ENCODE results near the gene PRORP.

DNA sequence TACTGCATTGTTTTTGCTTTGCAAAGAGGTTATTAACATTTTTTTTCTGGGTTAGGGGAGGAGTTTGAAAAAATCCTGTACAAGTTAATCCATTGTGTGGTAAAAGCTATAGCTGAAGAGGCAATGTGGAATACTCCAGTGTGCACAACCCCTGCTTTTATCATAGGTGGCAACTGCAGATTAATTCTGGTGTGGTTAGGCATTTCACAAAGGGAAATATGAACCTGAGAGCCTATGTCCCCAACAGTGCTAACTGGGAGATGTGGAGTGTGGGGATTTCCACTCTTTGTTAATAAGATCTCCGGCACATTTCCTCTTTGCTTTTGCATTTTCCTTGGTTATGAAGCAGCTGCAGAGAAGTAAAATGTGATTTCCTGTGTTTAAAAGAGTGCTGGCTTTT lies 33.6 kb downstream of the PRORP start:
- TF ChIP-seq, protein P1, sequence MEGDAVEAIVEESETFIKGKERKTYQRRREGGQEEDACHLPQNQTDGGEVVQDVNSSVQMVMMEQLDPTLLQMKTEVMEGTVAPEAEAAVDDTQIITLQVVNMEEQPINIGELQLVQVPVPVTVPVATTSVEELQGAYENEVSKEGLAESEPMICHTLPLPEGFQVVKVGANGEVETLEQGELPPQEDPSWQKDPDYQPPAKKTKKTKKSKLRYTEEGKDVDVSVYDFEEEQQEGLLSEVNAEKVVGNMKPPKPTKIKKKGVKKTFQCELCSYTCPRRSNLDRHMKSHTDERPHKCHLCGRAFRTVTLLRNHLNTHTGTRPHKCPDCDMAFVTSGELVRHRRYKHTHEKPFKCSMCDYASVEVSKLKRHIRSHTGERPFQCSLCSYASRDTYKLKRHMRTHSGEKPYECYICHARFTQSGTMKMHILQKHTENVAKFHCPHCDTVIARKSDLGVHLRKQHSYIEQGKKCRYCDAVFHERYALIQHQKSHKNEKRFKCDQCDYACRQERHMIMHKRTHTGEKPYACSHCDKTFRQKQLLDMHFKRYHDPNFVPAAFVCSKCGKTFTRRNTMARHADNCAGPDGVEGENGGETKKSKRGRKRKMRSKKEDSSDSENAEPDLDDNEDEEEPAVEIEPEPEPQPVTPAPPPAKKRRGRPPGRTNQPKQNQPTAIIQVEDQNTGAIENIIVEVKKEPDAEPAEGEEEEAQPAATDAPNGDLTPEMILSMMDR (IDR thresholded peaks at IDR 0.05; ENCODE audit: low read depth, low read length) = no peak
- TF ChIP-seq EZH2phosphoT487 (IDR thresholded peaks at IDR 0.05; ENCODE audit: low read depth) = no peak
